Activated CD4-positive, alpha-beta T cell treated with anti-CD3 and anti-CD28 coated beads, Interleukin-2, amount 50 U/mL, for 24 hours (primary cell): Measurements from ENCODE around the gene PRR16.

ENCODE experiments used
- DNase-seq, 2 donors: peaks; one replicate each; pipeline ENCODE4 v3.0.0-alpha.2; 2020; ENCODE audit warnings: low read depth in 1 of 2, low spot score in 1 of 2

PRR16 gene

GRCh38 chr5:120512791-120513650 lies 48.9 kb downstream of the PRR16 start:
- DNase-seq, result no peak

- no peak for DNase-seq
These were observed 52.7 kb downstream of the PRR16 start for GRCh38 chr5:120516805-120517204.

- DNase-seq, result no peak
These were observed 53.6 kb downstream of the PRR16 start for GRCh38 chr5:120517607-120518252.

GRCh38 chr5:120518581-120518980 lies 54.5 kb downstream of the PRR16 start:
- no peak for DNase-seq

GRCh38 chr5:120527251-120527650 lies 63.2 kb downstream of the PRR16 start:
- DNase-seq, result no peak

GRCh38 chr5:120528609-120529008 lies 64.5 kb downstream of the PRR16 start:
- no peak for DNase-seq

GRCh38 chr5:120529386-120529785 lies 65.3 kb downstream of the PRR16 start:
- no peak for DNase-seq

GRCh38 chr5:120531215-120531614 lies 67.1 kb downstream of the PRR16 start:
- no peak for DNase-seq

- DNase-seq, result no peak
These were observed 68.7 kb downstream of the PRR16 start for GRCh38 chr5:120532835-120533234.

- DNase-seq, result no peak
These were observed 69.5 kb downstream of the PRR16 start for GRCh38 chr5:120533581-120533980.

- DNase-seq, result no peak
These were observed 71.8 kb downstream of the PRR16 start for GRCh38 chr5:120535900-120536299.

- no peak for DNase-seq
These were observed 74.0 kb downstream of the PRR16 start for GRCh38 chr5:120538149-120538548.

GRCh38 chr5:120538644-120539043 lies 74.5 kb downstream of the PRR16 start:
- DNase-seq, result no peak

- DNase-seq, result no peak
These were observed 75.4 kb downstream of the PRR16 start for GRCh38 chr5:120539471-120539870.

GRCh38 chr5:120540097-120540496 lies 76.0 kb downstream of the PRR16 start:
- DNase-seq, result no peak

GRCh38 chr5:120544043-120544442 lies 79.9 kb downstream of the PRR16 start:
- DNase-seq, result no peak

- no peak for DNase-seq
These were observed 80.9 kb downstream of the PRR16 start for GRCh38 chr5:120545007-120545406.

- no peak for DNase-seq
These were observed 81.9 kb downstream of the PRR16 start for GRCh38 chr5:120545951-120546350.

GRCh38 chr5:120546922-120547321 lies 82.8 kb downstream of the PRR16 start:
- DNase-seq, result no peak

GRCh38 chr5:120550358-120550757 lies 86.3 kb downstream of the PRR16 start:
- no peak for DNase-seq

GRCh38 chr5:120552638-120553037 lies 88.5 kb downstream of the PRR16 start:
- DNase-seq, result no peak

GRCh38 chr5:120555345-120555744 lies 91.2 kb downstream of the PRR16 start:
- DNase-seq, result no peak

- no peak for DNase-seq
These were observed 99.9 kb downstream of the PRR16 start for GRCh38 chr5:120564013-120564412.
